GM18499 (cell line): ENCODE results near the gene RBMS3.

Experiments used
- ATAC-seq: cut with Tn5 transposase; IDR thresholded peaks from one replicate; pipeline ENCODE4 v1.9.1; 2021; ENCODE audit warnings: moderate number of reproducible peaks; ENCODE audit not compliant: insufficient read depth, unreplicated experiment

Gene RBMS3

GRCh38 chr3:29949131-29949530 lies 668.3 kb downstream of the RBMS3 start:
- no peak for ATAC-seq

- no peak for ATAC-seq
Measured at GRCh38 chr3:29949940-29950616, 669.2 kb downstream of the RBMS3 start.

GRCh38 chr3:29952431-29952830 lies 671.6 kb downstream of the RBMS3 start:
- no peak for ATAC-seq

GRCh38 chr3:29955413-29955812 lies 674.5 kb downstream of the RBMS3 start:
- ATAC-seq, result no peak

- no peak for ATAC-seq
Measured at GRCh38 chr3:29958816-29959215, 677.9 kb downstream of the RBMS3 start.

DNA sequence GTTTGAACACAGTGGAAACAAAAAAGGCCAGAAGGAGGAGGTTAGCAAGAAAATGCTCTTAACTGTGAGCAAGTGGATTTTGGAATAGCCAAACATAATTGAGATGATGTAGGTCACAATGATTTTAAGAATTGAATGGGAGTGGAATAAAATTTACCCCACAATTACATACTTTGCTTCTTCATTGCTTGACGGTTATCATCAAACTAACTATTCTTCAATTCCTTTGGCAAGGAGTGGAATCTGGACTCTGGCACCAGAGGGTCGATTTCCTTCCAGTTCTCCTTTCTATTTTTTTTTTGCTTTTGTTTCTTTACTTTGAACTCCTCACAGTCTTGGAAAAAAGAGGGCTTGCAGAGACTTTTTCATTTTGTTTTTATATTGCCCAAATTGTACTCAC lies 691.0 kb downstream of the RBMS3 start:
- no peak for ATAC-seq

DNA sequence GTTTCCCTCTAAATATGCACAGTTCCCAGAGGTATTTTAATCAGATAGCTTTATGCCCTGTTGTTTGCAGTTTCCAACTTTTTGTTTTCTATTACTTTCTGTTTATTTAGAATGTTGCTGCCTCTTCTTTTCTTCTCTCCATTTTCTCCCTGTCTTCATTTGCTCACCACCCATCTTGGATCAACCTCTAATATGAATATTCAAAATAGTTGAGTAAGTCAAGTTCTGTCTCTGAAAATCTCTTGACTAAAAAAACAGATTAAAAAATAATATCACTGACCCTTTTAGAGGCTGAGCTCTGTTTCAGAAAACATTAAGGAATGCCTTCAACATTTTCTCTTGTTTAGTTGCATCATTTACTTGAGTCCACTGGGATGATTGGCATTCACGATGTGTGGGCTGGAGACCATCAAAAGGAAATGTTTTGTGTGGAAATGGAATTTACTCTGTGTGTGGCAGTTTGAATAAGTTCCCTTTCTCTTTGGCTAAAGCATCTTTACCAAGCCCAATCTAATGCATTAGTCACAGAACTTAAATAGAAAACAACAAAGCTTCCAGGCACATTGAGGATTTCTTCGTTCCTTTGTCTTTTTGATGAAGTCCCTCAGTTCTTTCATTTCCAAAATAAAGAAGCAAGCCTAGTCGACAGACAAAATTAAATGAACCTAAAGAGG lies 691.6 kb downstream of the RBMS3 start:
- ATAC-seq, result no peak

GRCh38 chr3:29973763-29974162 lies 692.9 kb downstream of the RBMS3 start:
- ATAC-seq, result no peak

DNA sequence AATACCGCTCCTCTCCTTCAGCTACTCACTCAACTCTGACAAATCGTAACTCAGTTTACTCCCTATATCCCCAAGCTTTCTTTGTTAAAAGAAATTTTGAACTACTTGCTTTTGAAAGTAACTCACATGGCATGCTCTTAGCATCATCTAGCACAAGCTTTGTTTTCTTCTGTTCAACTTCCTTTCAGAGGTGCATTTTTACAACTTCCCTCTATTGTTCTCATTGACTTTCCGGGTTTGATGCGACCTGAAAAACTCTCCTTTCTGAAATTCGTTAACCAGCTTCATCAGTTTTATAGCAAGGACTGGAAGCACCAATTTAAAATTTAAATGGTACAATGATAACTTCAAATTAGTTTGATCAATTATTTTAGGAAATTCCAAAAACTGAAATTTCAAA lies 696.0 kb downstream of the RBMS3 start:
- ATAC-seq, result no peak

DNA sequence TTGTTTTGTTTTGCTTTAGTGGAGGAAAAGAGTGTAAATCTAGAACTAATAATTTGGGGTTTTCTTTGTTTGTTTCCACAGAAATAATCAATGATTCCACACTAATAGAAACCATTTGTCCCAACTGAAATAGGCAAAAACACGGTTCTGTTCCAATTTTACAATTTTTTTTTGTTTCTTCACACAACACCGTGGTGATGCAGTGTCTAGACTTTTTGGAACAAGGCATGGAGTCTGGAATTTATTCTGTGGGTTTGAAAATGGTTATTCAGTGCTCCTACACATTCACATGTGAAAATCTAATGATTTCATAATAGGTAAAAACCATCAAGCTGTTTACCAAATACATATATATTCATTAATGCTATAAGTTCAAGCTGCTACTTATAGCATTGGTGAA lies 696.5 kb downstream of the RBMS3 start:
- ATAC-seq, result no peak

DNA sequence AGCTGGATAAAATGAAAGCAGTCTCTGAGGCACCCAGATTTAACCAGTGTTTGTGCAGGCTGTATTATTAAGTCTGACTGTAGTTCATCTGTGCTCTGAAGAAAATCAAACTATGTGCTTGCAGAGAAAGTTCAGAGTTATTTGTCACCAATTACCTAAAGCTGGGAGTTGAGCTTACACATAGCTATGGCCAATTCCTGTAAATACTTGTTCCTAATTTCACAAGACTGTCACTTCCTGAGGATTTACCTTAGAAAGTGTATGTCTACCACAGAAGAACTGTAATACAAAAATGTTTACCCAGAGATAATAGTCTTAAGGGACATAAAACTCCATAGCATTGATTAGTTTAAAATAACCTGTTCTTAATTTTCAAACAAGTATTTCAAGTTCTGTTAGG lies 697.2 kb downstream of the RBMS3 start:
- no peak for ATAC-seq

DNA sequence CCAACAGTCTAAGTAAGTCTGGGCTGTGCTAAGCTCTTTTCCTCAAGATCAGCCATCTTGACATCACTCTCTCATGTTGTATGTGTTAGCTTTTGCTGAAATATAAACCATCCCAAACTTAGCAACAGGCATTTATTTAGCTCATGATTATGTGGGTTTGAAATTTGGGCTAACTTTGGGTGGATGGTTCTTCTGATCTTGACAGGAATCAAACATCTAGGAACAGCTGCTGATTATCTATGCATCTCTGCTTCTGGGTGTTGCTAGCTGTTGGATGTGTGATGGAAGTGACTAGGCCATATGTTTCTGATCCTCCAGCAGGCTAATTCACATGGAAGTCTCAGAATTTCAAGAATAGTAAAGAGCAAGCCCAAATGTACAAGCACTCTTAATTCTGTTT lies 710.3 kb downstream of the RBMS3 start:
- no peak for ATAC-seq

DNA sequence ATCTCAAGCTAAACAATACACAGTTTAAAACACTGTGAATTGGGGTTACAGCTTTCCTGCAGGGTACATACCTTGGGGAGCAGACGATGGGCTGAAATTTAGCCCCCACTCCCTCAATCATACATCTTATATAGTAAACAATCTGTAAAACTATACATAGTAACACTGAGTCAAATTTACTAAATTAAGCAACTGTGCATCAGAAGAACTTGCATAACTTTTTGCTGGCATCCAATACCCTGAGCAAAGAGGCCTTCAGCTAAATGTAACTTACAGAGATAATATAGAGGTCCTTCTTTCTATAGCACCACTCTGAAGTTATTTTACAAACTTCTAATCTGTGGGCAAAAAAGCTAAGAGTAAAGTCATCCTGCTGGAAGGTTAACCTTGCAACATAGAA lies 721.9 kb downstream of the RBMS3 start:
- no peak for ATAC-seq

DNA sequence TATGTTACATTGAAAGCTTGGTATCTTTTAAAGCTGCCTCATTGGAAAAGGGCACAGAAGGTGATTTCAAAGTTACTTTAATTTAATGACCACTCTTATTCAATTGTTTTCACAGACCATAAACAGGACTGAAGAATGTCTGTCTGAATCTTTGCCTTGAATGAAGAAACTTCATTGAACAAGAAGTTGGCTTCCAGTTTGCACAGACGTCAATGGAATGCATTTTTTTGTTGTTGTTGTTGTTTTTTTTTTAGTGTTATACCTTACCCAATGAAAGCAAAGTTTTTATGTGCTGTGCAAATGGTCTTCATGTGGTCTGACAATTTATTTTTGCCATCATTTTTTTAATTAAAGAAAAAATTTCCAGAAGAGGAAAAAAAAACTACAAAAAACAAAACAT lies 722.9 kb downstream of the RBMS3 start:
- ATAC-seq, result no peak

- ATAC-seq, result no peak
Measured at GRCh38 chr3:30004481-30004880, 723.6 kb downstream of the RBMS3 start.

DNA sequence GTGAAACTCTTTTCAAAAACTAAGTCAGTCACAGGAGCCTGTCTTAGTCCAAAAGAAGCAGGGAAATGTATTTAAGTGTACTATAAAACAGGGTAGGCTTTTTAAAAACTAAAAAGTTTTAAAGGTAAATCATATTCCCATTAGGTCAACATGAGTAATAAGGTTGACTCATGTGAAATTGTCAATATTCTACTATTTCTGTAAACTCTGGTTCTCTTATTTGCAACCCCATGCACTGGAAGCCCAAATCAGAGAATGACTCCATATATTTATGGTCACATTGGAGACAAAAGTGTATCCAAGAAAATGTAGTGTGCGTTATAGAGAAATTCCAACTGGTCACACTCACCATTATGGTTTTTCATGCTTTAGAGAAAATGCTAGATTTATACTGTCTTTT lies 725.2 kb downstream of the RBMS3 start:
- ATAC-seq, result no peak

GRCh38 chr3:30007668-30008067 lies 726.8 kb downstream of the RBMS3 start:
- ATAC-seq, result no peak

DNA sequence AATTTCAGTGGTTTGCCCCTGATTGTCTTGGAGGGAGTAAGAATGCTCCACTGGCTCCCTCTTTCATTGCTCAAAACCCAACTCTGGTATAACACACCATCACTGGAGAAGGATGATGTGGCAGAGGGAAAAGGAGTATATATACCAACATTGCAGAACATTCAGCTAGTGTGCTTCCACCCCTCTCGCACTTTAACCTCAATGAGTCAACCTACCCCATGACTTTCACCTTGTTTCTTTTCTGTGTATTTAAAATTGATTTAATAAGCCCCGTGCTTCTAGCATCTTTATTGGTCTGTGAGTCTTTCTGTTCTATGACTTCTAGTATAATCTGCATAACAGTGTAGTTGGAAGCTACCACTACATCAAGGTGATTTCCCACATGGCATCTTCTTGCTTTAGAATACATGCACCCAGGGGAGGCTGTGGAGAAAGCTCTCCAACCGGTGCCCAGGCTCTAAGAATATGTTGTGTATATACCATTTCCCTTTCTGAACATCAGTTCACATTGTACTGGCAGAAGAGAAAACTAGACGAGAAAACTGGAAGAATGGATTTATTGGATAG lies 730.4 kb downstream of the RBMS3 start:
- ATAC-seq, result no peak

- no peak for ATAC-seq
Measured at GRCh38 chr3:30012941-30013543, 732.2 kb downstream of the RBMS3 start.

DNA sequence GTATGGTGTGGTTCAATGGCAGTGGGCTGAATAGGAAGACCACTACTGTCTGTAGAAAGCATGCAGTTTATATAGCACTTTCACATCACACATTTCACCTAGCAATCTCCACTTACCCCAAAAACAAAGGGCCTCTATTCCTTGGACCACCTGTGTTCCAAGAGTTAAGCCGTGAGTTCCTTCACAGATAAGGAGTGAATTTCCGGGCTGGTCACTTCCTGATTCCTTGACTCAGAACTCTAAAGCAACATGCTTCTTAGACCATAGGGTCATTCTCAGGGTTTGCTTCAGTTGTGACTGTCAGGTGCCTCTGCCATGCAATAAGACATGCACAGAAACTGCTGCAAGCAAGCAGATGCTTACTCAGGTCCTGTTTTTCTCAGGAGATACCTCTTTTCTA lies 737.0 kb downstream of the RBMS3 start:
- ATAC-seq, result no peak

- ATAC-seq, result no peak
Measured at GRCh38 chr3:30020380-30020779, 739.5 kb downstream of the RBMS3 start.

GRCh38 chr3:30024466-30024865 lies 743.6 kb downstream of the RBMS3 start:
- no peak for ATAC-seq
